Endothelial cell of umbilical vein (primary cell): ENCODE data around the gene GCDH.

Experiments used
- EZH2 ChIP-seq: IDR thresholded peaks from 2 replicates; pipeline ENCODE4 v1.6.1; 2012; ENCODE audit warnings: borderline replicate concordance, low read depth, mild to moderate bottlenecking, moderate library complexity, low read length, inconsistent platforms; ENCODE audit not compliant: severe bottlenecking
- FOS ChIP-seq: IDR thresholded peaks from 2 replicates; pipeline ENCODE4 v1.6.1; 2011; ENCODE audit warnings: mild to moderate bottlenecking, low read length, moderate library complexity, borderline replicate concordance; ENCODE audit not compliant: insufficient read depth
- GATA2 ChIP-seq: IDR thresholded peaks from 2 replicates; pipeline ENCODE4 v1.7.0; 2011; ENCODE audit warnings: low read depth, mild to moderate bottlenecking, moderate library complexity, mixed read lengths, low read length; ENCODE audit not compliant: insufficient read length, insufficient read depth
- JUN ChIP-seq: IDR thresholded peaks from 2 replicates; pipeline ENCODE4 v1.6.1; 2011; ENCODE audit warnings: borderline replicate concordance, low read depth; ENCODE audit not compliant: insufficient read length, insufficient read depth
- MYC ChIP-seq: IDR thresholded peaks from one replicate; pipeline ENCODE4 v1.6.1; 2011; ENCODE audit warnings: mild to moderate bottlenecking, low read depth, low read length
- POLR2A ChIP-seq: IDR thresholded peaks from 2 replicates; pipeline ENCODE4 v1.6.1; 2012; ENCODE audit warnings: low read depth, mild to moderate bottlenecking, control low read depth, low read length
- POLR2AphosphoS5 ChIP-seq: IDR thresholded peaks from 2 replicates; pipeline ENCODE4 v1.6.1; 2012; ENCODE audit warnings: low read depth, mild to moderate bottlenecking, control low read depth, low read length, moderate library complexity; ENCODE audit not compliant: insufficient read depth
- TF ChIP-seq, protein P1 (sequence below), 2 donors: IDR thresholded peaks; 1 replicate in 1 of 2; 2 replicates in 1 of 2; pipeline ENCODE4 v1.5.1; 2011; ENCODE audit warnings: low read length in 2 of 2, mild to moderate bottlenecking in 2 of 2, moderate library complexity in 2 of 2, control low read depth in 1 of 2, inconsistent platforms in 1 of 2, low read depth in 1 of 2; ENCODE audit not compliant: insufficient read depth in 1 of 2; ENCODE audit errors: extremely low read depth in 1 of 2

DNA sequence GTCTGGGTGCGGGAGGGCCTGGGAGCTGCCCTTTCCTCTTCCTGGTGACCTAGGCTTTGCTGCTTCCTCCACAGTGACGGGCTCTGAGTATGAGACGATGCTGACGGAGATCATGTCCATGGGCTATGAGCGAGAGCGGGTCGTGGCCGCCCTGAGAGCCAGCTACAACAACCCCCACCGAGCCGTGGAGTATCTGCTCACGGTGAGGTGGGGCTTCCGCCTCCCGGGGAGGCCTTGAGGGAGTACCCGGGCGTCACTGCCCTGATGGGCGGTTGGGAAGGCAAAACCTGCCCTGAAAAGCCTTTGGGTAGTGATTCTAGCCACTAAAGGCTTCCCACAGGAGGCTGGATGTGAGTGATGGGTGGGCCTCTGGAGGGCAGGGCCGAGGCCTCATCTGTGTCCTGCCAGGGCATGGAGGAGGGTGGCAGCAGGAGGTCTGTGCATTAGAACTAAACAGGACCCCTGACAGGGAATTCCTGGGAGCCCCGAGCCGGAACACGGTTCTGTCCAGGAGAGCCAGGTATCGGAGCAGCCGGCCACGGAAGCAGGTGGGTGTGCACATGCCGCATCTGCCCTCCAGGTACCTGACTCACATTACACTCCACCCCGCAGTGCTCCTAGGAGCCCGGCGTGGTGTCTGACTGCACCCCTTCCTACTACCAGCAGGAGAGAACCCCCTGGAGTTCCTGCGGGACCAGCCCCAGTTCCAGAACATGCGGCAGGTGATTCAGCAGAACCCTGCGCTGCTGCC is 57.8 kb downstream of the GCDH start:
- no peak for TF ChIP-seq MYC
- TF ChIP-seq, protein P1, sequence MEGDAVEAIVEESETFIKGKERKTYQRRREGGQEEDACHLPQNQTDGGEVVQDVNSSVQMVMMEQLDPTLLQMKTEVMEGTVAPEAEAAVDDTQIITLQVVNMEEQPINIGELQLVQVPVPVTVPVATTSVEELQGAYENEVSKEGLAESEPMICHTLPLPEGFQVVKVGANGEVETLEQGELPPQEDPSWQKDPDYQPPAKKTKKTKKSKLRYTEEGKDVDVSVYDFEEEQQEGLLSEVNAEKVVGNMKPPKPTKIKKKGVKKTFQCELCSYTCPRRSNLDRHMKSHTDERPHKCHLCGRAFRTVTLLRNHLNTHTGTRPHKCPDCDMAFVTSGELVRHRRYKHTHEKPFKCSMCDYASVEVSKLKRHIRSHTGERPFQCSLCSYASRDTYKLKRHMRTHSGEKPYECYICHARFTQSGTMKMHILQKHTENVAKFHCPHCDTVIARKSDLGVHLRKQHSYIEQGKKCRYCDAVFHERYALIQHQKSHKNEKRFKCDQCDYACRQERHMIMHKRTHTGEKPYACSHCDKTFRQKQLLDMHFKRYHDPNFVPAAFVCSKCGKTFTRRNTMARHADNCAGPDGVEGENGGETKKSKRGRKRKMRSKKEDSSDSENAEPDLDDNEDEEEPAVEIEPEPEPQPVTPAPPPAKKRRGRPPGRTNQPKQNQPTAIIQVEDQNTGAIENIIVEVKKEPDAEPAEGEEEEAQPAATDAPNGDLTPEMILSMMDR (IDR thresholded peaks at IDR 0.05; ENCODE audit: extremely low read depth in 1 of 2, insufficient read depth in 1 of 2, low read depth in 1 of 2, low read length in 2 of 2): no peak
- no peak for TF ChIP-seq POLR2AphosphoS5
- no peak for TF ChIP-seq EZH2
- TF ChIP-seq GATA2: no peak
- no peak for TF ChIP-seq FOS
- TF ChIP-seq POLR2A: no peak
- TF ChIP-seq JUN: no peak
